ENCODE results near the gene SUPT5H. TPM values are rescaled to one million over a fixed set of nuclear protein-coding genes. Genes with fewer than 3 reads are reported as not detected.

SUPT5H gene
- total and polyA plus RNA-seq, 2 of the 13 experiments (the other 11 are each of a cell fraction or from before 2014, with no cell fraction given), result 48.2 to 51.7 TPM

GRCh38 chr19:39435499-39436349 lies 9.7 kb upstream of the SUPT5H start, which contains the start of gene RPS16 (continued):
- TF ChIP-seq, protein P1, sequence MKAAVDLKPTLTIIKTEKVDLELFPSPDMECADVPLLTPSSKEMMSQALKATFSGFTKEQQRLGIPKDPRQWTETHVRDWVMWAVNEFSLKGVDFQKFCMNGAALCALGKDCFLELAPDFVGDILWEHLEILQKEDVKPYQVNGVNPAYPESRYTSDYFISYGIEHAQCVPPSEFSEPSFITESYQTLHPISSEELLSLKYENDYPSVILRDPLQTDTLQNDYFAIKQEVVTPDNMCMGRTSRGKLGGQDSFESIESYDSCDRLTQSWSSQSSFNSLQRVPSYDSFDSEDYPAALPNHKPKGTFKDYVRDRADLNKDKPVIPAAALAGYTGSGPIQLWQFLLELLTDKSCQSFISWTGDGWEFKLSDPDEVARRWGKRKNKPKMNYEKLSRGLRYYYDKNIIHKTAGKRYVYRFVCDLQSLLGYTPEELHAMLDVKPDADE (CRISPR knock-in tag; IDR thresholded peaks at IDR 0.05), result no peak
- TF ChIP-seq POGK (CRISPR knock-in tag; conservative IDR thresholded peaks at IDR 0.05) (peak; percentile 96), NAIF1 (CRISPR knock-in tag; IDR thresholded peaks at IDR 0.05; ENCODE audit: borderline replicate concordance) (peak; percentile 87; the same call in 1 of the 2 replicates), KAT8 (CRISPR knock-in tag; IDR thresholded peaks at IDR 0.05) (peak; percentile 97), UBTF (CRISPR knock-in tag; IDR thresholded peaks at IDR 0.05) (peak; percentile 63), CREB1 (IDR thresholded peaks at IDR 0.05) (peak; percentile 70), CREB1 (CRISPR knock-in tag; IDR thresholded peaks at IDR 0.05) (peak; percentile 69), ZNF121 (CRISPR knock-in tag; IDR thresholded peaks at IDR 0.05) (peak; percentile 35; the same call in 1 of the 2 replicates), ZNF839 (CRISPR knock-in tag; IDR thresholded peaks at IDR 0.05; ENCODE audit: borderline replicate concordance) (0 out of 2 replicates have a peak, but pooled peaks have one; percentile 88), TIGD3 (CRISPR knock-in tag; IDR thresholded peaks at IDR 0.05; ENCODE audit: borderline replicate concordance) (no peak), ATM (IDR thresholded peaks at IDR 0.05; ENCODE audit: borderline replicate concordance) (no peak), SP5 (CRISPR knock-in tag; IDR thresholded peaks at IDR 0.05; ENCODE audit: borderline replicate concordance, low read depth) (peak; percentile 78), DNMT1 (CRISPR knock-in tag; IDR thresholded peaks at IDR 0.05) (no peak)
- TF ChIP-seq, protein P2, sequence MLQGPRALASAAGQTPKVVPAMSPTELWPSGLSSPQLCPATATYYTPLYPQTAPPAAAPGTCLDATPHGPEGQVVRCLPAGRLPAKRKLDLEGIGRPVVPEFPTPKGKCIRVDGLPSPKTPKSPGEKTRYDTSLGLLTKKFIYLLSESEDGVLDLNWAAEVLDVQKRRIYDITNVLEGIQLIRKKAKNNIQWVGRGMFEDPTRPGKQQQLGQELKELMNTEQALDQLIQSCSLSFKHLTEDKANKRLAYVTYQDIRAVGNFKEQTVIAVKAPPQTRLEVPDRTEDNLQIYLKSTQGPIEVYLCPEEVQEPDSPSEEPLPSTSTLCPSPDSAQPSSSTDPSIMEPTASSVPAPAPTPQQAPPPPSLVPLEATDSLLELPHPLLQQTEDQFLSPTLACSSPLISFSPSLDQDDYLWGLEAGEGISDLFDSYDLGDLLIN (CRISPR knock-in tag; IDR thresholded peaks at IDR 0.05; ENCODE audit: borderline replicate concordance), result peak; percentile 83; the same call in 1 of the 2 replicates
- TF ChIP-seq, protein P3, sequence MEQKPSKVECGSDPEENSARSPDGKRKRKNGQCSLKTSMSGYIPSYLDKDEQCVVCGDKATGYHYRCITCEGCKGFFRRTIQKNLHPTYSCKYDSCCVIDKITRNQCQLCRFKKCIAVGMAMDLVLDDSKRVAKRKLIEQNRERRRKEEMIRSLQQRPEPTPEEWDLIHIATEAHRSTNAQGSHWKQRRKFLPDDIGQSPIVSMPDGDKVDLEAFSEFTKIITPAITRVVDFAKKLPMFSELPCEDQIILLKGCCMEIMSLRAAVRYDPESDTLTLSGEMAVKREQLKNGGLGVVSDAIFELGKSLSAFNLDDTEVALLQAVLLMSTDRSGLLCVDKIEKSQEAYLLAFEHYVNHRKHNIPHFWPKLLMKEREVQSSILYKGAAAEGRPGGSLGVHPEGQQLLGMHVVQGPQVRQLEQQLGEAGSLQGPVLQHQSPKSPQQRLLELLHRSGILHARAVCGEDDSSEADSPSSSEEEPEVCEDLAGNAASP (CRISPR knock-in tag; IDR thresholded peaks at IDR 0.05; ENCODE audit: borderline replicate concordance), result peak; percentile 38; the same call in 1 of the 2 replicates
- TF ChIP-seq, protein P4, sequence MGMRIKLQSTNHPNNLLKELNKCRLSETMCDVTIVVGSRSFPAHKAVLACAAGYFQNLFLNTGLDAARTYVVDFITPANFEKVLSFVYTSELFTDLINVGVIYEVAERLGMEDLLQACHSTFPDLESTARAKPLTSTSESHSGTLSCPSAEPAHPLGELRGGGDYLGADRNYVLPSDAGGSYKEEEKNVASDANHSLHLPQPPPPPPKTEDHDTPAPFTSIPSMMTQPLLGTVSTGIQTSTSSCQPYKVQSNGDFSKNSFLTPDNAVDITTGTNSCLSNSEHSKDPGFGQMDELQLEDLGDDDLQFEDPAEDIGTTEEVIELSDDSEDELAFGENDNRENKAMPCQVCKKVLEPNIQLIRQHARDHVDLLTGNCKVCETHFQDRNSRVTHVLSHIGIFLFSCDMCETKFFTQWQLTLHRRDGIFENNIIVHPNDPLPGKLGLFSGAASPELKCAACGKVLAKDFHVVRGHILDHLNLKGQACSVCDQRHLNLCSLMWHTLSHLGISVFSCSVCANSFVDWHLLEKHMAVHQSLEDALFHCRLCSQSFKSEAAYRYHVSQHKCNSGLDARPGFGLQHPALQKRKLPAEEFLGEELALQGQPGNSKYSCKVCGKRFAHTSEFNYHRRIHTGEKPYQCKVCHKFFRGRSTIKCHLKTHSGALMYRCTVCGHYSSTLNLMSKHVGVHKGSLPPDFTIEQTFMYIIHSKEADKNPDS (CRISPR knock-in tag; IDR thresholded peaks at IDR 0.05), result 0 out of 2 replicates have a peak, but pooled peaks have one; percentile 62
